Activated B cell treated with CpG ODN at 0.5 μM for 24 hours (primary cell): ENCODE measurements around the gene LEKR1. TPM values are rescaled to one million over a fixed set of nuclear protein-coding genes. Genes with fewer than 3 reads are reported as not detected.
A peak's percentile ranks its signal among the peaks of the same experiment; 100 is the strongest.

ENCODE experiments used
- ATAC-seq: fragments of 200-7000 bp; cut with Tn5 transposase; one replicate; pipeline ENCODE4 v1.10.0; 2021; ENCODE audit warnings: low read depth, mild to moderate bottlenecking, moderate library complexity
- CTCF ChIA-PET: fragments of 350-600 bp; sonication (Branson Sonifier 250); formaldehyde crosslinking; loops from one replicate; lab custom pipeline; 2021; ENCODE audit warnings: antibody characterized with exemption; lab: Charles Lee
- POLR2A ChIA-PET: fragments of 350-600 bp; sonication (Branson Sonifier 250); formaldehyde crosslinking; loops from one replicate; lab custom pipeline; 2021; ENCODE audit warnings: antibody characterized with exemption; lab: Charles Lee
- DNase-seq: peaks from one replicate; pipeline ENCODE4 v3.0.0; 2022
- H3K27ac Mint-ChIP-seq: one replicate; pipeline ENCODE4 v1.8.0; 2020; ENCODE audit warnings: mixed read lengths
- H3K27me3 Mint-ChIP-seq: one replicate; pipeline ENCODE4 v1.8.0; 2021; ENCODE audit warnings: mixed read lengths
- H3K36me3 Mint-ChIP-seq: one replicate; pipeline ENCODE4 v1.8.0; 2021; ENCODE audit warnings: low read depth, mixed read lengths
- H3K4me1 Mint-ChIP-seq: one replicate; pipeline ENCODE4 v1.8.0; 2021; ENCODE audit warnings: mixed read lengths
- H3K4me3 Mint-ChIP-seq: one replicate; pipeline ENCODE4 v1.8.0; 2020; ENCODE audit warnings: mild to moderate bottlenecking, mixed read lengths
- H3K9me3 Mint-ChIP-seq: one replicate; pipeline ENCODE4 v1.8.0; 2020; ENCODE audit warnings: mixed read lengths
- intact Hi-C: fragments of 100-400 bp; cut with micrococcal nuclease; formaldehyde crosslinking; loops from one replicate; pipeline ENCODE4 v1.15.1; 2024
- total RNA-seq: library from RNA; stranded (reverse); gene quantifications from 2 replicates; pipeline ENCODE4 v1.2.3, GENCODE V29; 2022
- TF ChIP-seq, protein P1 (sequence below): fragments of 200-600 bp; IDR thresholded peaks from one replicate; pipeline ENCODE4 v1.8.0; 2022; ENCODE audit warnings: antibody characterized with exemption, mild to moderate bottlenecking

Gene LEKR1
- total RNA-seq, 1 donor from 2014 or later = 2.8 TPM

DNA sequence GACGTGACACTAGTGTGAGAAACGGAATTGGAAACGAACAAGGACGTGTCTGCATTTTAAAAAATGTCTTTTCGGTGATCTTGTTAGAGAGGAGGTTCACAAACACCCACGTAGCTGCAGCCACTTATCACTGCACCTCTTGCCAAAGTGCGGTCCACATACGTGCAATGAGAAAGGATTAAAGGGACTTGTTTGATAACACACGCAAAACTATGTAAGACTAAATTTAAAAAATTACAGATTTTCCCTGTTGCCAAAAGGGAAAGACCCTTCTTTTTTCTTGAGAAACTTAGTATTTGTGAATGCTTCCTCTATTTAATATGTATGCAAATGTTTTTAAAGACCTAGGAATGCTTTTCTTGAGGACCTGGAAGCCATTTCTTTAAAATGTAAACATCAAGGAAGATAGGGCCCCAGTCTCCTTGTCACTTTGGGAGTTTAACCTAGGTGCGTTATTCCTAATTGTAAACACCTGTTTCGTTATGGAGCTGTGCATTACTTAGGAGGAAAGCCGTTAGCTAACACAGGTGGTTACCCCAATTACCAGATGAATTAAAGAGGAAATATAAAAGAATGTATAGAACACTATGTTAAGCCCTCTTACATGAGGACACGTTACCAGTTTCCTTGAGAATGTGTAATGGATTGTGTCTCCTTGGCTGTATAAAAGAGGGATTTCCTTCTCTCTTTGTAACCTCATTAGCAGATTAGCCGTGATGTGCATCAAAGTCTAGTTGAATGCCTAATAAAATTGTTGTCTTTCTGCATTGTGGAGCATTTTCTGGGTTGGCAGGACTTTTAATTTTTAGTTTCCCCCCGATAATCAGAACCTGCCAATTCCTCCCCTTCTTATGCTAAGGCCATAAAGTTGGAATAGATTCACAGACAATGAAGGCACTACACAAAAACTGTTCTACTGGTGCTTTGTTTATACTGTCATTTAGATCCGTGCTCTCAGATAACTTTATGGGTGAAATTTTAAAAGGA lies 1.0 kb downstream of the LEKR1 start:
- no peaks in the 10 kb centered on the region for H3K9me3 Mint-ChIP-seq
- H3K4me3 Mint-ChIP-seq = peak overlapping the region; percentile 90
- ATAC-seq (no peak), DNase-seq (no peak)
- no peaks in the 10 kb centered on the region for H3K27me3 Mint-ChIP-seq
- peaks cover 21% of the 10 kb centered on the region for H3K4me1 Mint-ChIP-seq
- H3K36me3 Mint-ChIP-seq = peaks cover 10% of the 10 kb centered on the region
- H3K27ac Mint-ChIP-seq = peak overlapping the region; percentile 96
- TF ChIP-seq, protein P1, sequence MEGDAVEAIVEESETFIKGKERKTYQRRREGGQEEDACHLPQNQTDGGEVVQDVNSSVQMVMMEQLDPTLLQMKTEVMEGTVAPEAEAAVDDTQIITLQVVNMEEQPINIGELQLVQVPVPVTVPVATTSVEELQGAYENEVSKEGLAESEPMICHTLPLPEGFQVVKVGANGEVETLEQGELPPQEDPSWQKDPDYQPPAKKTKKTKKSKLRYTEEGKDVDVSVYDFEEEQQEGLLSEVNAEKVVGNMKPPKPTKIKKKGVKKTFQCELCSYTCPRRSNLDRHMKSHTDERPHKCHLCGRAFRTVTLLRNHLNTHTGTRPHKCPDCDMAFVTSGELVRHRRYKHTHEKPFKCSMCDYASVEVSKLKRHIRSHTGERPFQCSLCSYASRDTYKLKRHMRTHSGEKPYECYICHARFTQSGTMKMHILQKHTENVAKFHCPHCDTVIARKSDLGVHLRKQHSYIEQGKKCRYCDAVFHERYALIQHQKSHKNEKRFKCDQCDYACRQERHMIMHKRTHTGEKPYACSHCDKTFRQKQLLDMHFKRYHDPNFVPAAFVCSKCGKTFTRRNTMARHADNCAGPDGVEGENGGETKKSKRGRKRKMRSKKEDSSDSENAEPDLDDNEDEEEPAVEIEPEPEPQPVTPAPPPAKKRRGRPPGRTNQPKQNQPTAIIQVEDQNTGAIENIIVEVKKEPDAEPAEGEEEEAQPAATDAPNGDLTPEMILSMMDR = no peak
- ChIA-PET POLR2A (interaction anchor here (0.6 to 2.9 kb wide), 11 partner anchors 10 to 333 kb away, joined by 3 to 33 read pairs (median 8); partner anchors contain the start of genes CCNL1, SSR3 and TIPARP), CTCF (interaction anchor here (1.5 kb wide), 1 partner anchor 10 kb away, joined by 3 read pairs; no protein-coding TSS in a partner anchor)
- intact Hi-C loops = loop anchor here (1.0 to 5.0 kb wide), 7 partner anchors 10 to 975 kb away; partner anchors contain the start of genes GMPS, SLC33A1 and TIPARP

DNA sequence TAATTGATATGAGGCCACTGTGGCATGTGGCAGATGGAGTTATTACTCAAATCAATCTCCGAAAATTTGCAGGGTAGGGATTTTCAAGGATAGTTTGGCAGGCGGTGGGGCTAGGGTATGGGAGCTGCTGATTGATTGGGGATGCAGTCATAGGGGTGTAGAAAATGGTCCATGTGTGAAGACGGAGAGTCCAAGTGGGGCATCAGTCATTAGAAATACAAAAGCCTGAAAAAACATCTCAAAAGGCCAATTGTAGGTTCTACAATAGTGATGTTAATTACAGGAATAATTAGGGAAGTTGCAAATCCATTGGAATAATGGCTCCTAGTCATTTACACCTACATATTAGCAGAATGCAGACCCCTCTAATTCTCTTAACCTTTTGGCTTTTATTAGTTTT lies 4.9 kb downstream of the LEKR1 start:
- DNase-seq (no peak), ATAC-seq (no peak)
- peaks cover 14% of the 10 kb centered on the region for H3K4me1 Mint-ChIP-seq
- no peak overlapping the region for H3K4me3 Mint-ChIP-seq
- ChIA-PET CTCF (no interaction called here), POLR2A (no interaction called here)
- peaks cover 7% of the 10 kb centered on the region for H3K36me3 Mint-ChIP-seq
- no peaks in the 10 kb centered on the region for H3K9me3 Mint-ChIP-seq
- intact Hi-C loops = no loop called here
- no peak overlapping the region for H3K27ac Mint-ChIP-seq
- TF ChIP-seq, protein P1 = no peak
- H3K27me3 Mint-ChIP-seq = no peaks in the 10 kb centered on the region

DNA sequence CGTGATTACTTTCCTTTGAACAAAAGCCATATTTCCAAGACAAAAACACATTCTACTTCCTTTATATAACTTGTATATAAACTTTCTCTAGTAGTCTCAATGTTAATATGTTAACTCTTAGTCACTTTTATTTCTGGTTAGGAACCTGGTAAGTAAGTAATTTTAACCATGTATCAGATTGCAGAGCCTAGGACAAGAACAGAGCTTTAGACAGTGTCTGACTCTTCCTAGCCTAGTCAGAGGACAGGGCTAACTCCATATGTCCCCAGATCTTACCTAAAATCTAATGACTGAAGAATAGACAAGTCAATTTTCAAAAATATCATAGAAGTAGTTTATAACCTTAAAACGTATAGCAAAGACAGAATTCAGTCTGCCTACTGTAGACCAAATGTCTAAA lies 8.3 kb downstream of the LEKR1 start:
- ChIA-PET CTCF (no interaction called here), POLR2A (no interaction called here)
- H3K36me3 Mint-ChIP-seq = no peaks in the 10 kb centered on the region
- ATAC-seq (no peak), DNase-seq (no peak)
- H3K27me3 Mint-ChIP-seq = no peaks in the 10 kb centered on the region
- no peak overlapping the region for H3K27ac Mint-ChIP-seq
- no peak overlapping the region for H3K4me3 Mint-ChIP-seq
- H3K9me3 Mint-ChIP-seq = no peaks in the 10 kb centered on the region
- intact Hi-C loops = no loop called here
- no peaks in the 10 kb centered on the region for H3K4me1 Mint-ChIP-seq
- TF ChIP-seq, protein P1 = no peak

DNA sequence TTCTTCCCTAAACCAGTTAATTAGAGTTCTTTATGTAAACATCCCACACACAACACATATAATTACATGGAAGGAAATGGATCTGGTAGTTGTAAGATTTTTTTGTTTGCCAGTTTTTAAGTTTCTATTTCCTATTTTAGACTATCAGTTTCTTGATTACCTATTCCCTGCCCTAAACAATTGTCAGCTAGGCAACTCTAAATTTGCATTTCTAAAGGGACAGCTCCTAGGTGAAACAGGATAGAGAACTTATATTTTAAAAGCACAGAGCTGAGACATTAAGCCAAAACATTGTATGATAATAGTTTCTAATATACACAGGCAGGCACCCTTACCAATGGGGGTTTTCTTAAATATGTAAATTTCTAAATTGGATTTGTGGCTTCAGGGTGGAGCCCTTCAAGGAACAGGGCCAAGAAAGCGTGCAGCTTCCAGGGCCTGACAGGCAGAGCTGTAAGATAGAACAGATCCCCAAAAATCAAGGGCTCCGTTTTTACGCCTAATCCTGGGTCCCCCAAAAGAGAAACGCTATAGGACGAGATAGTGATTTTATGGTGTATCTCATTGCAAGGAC lies 8.9 kb downstream of the LEKR1 start:
- ChIA-PET CTCF (no interaction called here), POLR2A (no interaction called here)
- no peak for DNase-seq
- no peak for ATAC-seq
- intact Hi-C loops = no loop called here
- no peak overlapping the region for H3K4me3 Mint-ChIP-seq
- no peaks in the 10 kb centered on the region for H3K36me3 Mint-ChIP-seq
- H3K27ac Mint-ChIP-seq = no peak overlapping the region
- H3K4me1 Mint-ChIP-seq = no peaks in the 10 kb centered on the region
- H3K27me3 Mint-ChIP-seq = no peaks in the 10 kb centered on the region
- TF ChIP-seq, protein P1 = no peak
- no peaks in the 10 kb centered on the region for H3K9me3 Mint-ChIP-seq

DNA sequence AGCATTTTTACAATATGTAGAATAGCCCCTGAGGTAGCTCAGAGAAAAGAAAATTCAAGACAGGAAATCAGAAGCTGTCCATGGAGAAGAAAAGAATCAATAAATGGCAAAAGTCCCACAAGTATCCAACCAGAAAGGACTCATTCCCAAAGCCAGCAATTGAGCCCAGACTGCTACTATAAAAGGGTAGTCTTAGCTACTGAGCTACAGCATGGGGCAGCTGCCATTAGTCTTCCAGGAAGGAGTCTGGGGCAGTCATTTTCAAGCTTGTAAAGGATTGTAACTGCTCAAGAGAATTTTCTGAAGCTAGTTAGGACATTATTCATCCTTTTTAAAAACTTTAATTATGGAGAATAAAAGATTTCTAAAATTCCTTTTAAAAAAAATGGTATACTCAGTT lies 10.5 kb downstream of the LEKR1 start:
- no peaks in the 10 kb centered on the region for H3K9me3 Mint-ChIP-seq
- DNase-seq (no peak), ATAC-seq (no peak)
- no peak overlapping the region for H3K27ac Mint-ChIP-seq
- ChIA-PET POLR2A (no interaction called here), CTCF (no interaction called here)
- H3K4me1 Mint-ChIP-seq = no peaks in the 10 kb centered on the region
- TF ChIP-seq, protein P1 = no peak
- no peaks in the 10 kb centered on the region for H3K27me3 Mint-ChIP-seq
- no peaks in the 10 kb centered on the region for H3K36me3 Mint-ChIP-seq
- intact Hi-C loops = no loop called here
- no peak overlapping the region for H3K4me3 Mint-ChIP-seq
